ENCODE results near the gene CCDC187. TPM values are rescaled to one million over a fixed set of nuclear protein-coding genes. Genes with fewer than 3 reads are reported as not detected.

CCDC187 gene
- total and polyA plus RNA-seq, 2 of the 13 experiments (the other 11 are each of a cell fraction or from before 2014, with no cell fraction given), result 0.03 to 0.13 TPM

DNA sequence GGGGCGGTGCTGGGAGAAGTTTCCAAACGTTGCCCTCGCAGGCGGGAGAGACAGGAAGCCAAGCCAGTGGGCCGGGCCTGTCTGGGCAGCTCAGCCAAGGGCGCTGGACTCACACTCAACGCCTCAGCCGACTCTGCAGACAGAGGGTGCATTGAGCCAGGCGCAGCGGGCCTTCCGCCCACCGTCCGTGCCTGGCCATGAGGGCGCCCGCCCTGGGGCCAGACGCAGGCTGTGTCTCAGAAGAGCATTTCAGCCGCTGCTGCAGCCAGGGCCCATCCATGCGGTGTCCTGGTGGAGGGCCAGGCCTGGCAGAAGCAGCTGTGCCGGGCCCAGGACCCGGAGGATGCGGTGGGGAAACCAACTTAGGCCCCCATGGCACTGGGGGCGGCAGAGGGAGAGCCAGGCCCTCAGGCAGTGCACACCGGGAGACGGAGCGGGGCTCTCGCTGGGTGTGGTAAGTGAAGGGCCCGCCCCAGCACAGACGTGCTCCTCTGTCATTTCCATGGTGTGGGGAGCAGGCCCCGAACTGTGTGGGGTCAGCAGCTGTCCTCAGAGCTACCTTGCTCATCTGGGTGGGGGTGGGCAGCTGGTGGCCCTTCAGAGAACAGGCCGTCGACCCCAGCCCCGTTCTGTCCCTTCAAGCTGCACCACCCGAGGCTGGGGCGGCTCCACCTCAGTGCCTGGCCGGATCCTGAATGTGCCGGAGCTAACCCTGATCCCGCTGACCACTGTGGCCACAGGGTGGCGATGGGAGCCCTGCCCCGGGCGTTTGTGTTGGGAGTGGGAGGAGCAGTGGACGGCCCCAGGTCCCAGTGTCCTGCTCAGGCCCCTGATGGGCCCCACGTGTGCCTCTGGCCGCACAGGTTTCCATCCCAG lies 41.6 kb upstream of the CCDC187 start (continued):
- TF ChIP-seq, protein P1, sequence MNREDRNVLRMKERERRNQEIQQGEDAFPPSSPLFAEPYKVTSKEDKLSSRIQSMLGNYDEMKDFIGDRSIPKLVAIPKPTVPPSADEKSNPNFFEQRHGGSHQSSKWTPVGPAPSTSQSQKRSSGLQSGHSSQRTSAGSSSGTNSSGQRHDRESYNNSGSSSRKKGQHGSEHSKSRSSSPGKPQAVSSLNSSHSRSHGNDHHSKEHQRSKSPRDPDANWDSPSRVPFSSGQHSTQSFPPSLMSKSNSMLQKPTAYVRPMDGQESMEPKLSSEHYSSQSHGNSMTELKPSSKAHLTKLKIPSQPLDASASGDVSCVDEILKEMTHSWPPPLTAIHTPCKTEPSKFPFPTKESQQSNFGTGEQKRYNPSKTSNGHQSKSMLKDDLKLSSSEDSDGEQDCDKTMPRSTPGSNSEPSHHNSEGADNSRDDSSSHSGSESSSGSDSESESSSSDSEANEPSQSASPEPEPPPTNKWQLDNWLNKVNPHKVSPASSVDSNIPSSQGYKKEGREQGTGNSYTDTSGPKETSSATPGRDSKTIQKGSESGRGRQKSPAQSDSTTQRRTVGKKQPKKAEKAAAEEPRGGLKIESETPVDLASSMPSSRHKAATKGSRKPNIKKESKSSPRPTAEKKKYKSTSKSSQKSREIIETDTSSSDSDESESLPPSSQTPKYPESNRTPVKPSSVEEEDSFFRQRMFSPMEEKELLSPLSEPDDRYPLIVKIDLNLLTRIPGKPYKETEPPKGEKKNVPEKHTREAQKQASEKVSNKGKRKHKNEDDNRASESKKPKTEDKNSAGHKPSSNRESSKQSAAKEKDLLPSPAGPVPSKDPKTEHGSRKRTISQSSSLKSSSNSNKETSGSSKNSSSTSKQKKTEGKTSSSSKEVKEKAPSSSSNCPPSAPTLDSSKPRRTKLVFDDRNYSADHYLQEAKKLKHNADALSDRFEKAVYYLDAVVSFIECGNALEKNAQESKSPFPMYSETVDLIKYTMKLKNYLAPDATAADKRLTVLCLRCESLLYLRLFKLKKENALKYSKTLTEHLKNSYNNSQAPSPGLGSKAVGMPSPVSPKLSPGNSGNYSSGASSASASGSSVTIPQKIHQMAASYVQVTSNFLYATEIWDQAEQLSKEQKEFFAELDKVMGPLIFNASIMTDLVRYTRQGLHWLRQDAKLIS (CRISPR knock-in tag; IDR thresholded peaks at IDR 0.05), result 0 out of 2 replicates have a peak, but pooled peaks have one; percentile 37
- no peak for TF ChIP-seq ZNF703 (CRISPR knock-in tag; IDR thresholded peaks at IDR 0.05; ENCODE audit: borderline replicate concordance)
- TF ChIP-seq, protein P2, sequence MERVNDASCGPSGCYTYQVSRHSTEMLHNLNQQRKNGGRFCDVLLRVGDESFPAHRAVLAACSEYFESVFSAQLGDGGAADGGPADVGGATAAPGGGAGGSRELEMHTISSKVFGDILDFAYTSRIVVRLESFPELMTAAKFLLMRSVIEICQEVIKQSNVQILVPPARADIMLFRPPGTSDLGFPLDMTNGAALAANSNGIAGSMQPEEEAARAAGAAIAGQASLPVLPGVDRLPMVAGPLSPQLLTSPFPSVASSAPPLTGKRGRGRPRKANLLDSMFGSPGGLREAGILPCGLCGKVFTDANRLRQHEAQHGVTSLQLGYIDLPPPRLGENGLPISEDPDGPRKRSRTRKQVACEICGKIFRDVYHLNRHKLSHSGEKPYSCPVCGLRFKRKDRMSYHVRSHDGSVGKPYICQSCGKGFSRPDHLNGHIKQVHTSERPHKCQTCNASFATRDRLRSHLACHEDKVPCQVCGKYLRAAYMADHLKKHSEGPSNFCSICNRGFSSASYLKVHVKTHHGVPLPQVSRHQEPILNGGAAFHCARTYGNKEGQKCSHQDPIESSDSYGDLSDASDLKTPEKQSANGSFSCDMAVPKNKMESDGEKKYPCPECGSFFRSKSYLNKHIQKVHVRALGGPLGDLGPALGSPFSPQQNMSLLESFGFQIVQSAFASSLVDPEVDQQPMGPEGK (CRISPR knock-in tag; IDR thresholded peaks at IDR 0.05), result peak; percentile 41; the same call in 1 of the 2 replicates
- peak; percentile 91 for TF ChIP-seq ZNF547 (CRISPR knock-in tag; IDR thresholded peaks at IDR 0.05)
- TF ChIP-seq GPN1 (CRISPR knock-in tag; IDR thresholded peaks at IDR 0.05; ENCODE audit: borderline replicate concordance), result no peak
- no peak for TF ChIP-seq HOXA9 (CRISPR knock-in tag; IDR thresholded peaks at IDR 0.05; ENCODE audit: borderline replicate concordance)
- TF ChIP-seq SMAD9 (CRISPR knock-in tag; IDR thresholded peaks at IDR 0.05), result no peak
- TF ChIP-seq ZNF143 (CRISPR knock-in tag; IDR thresholded peaks at IDR 0.05), result peak; percentile 56; the same call in 1 of the 2 replicates
- TF ChIP-seq ZNF292 (CRISPR knock-in tag; IDR thresholded peaks at IDR 0.05; ENCODE audit: borderline replicate concordance, low read depth), result no peak; the same call in 1 of the 2 replicates
- TF ChIP-seq ZFYVE20 (CRISPR knock-in tag; IDR thresholded peaks at IDR 0.05; ENCODE audit: borderline replicate concordance, low read depth), result no peak
- TF ChIP-seq MBD4 (IDR thresholded peaks at IDR 0.05; ENCODE audit: borderline replicate concordance, low read length), result no peak
- TF ChIP-seq ZSCAN25 (CRISPR knock-in tag; IDR thresholded peaks at IDR 0.05), result peak; percentile 44; the same call in 1 of the 2 replicates
- TF ChIP-seq, protein P3, sequence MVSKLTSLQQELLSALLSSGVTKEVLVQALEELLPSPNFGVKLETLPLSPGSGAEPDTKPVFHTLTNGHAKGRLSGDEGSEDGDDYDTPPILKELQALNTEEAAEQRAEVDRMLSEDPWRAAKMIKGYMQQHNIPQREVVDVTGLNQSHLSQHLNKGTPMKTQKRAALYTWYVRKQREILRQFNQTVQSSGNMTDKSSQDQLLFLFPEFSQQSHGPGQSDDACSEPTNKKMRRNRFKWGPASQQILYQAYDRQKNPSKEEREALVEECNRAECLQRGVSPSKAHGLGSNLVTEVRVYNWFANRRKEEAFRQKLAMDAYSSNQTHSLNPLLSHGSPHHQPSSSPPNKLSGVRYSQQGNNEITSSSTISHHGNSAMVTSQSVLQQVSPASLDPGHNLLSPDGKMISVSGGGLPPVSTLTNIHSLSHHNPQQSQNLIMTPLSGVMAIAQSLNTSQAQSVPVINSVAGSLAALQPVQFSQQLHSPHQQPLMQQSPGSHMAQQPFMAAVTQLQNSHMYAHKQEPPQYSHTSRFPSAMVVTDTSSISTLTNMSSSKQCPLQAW (CRISPR knock-in tag; IDR thresholded peaks at IDR 0.05), result peak; percentile 41; the same call in 1 of the 2 replicates
